Gastrocnemius medialis (tissue), 4 donors: ENCODE measurements around the gene FAM193B. TPM values are rescaled to one million over a fixed set of nuclear protein-coding genes. Genes with fewer than 3 reads are reported as not detected.
A peak's percentile ranks its signal among the peaks of the same experiment; 100 is the strongest.
"Not testable (repeated sequence)": the region's sequence is repeated elsewhere in the genome, so short reads cannot be mapped to it uniquely, and the experiment has no call there.

ENCODE experiments used
- ATAC-seq, 2 donors: fragments of 150-250 bp; one replicate each; pipeline ENCODE4 v1.9.1; 2016
- DNase-seq, 2 donors: peaks; one replicate each; pipeline ENCODE4 v3.0.0-alpha.2; 2019
- H3K27ac ChIP-seq, 4 donors: fragments of 200-600 bp; sonication (generic); 1 replicate in 1 of 4; 2 replicates in 3 of 4; pipeline ENCODE4 v1.5.1; 2016 to 2018; ENCODE audit warnings: mild to moderate bottlenecking in 2 of 4, moderate library complexity in 1 of 4
- H3K27me3 ChIP-seq, 3 donors: fragments of 200-600 bp; sonication (generic) in 2 of 3; 1 replicate in 1 of 3; 2 replicates in 2 of 3; pipeline versions ENCODE4 v1.5.1 to v1.6.0; 2016 to 2019; ENCODE audit warnings: mild to moderate bottlenecking in 1 of 3, moderate library complexity in 1 of 3
- H3K36me3 ChIP-seq, 2 donors: fragments of 200-600 bp; sonication (generic) in 1 of 2; one replicate each; pipeline ENCODE4 v1.5.1; 2017 to 2018
- H3K4me1 ChIP-seq, 2 donors: fragments of 200-600 bp; sonication (generic) in 1 of 2; one replicate each; pipeline ENCODE4 v1.5.1; 2016 to 2017; ENCODE audit warnings: mild to moderate bottlenecking in 2 of 2
- H3K4me3 ChIP-seq, 4 donors: fragments of 200-600 bp; sonication (generic) in 3 of 4; 1 replicate in 1 of 4; 2 replicates in 3 of 4; pipeline ENCODE4 v1.5.1; 2016 to 2019; ENCODE audit warnings: mild to moderate bottlenecking in 2 of 4
- H3K9me3 ChIP-seq, 3 donors: fragments of 200-600 bp; sonication (generic) in 2 of 3; 1 replicate in 1 of 3; 2 replicates in 2 of 3; pipeline ENCODE4 v1.5.1; 2016 to 2019
- CTCF ChIP-seq, 5 experiments: fragments of 450-650 bp in 3 of 5; fragments of 200-600 bp in 2 of 5; sonication (generic) in 2 of 5; IDR thresholded peaks in 4 of 5; conservative IDR thresholded peaks in 1 of 5; 1 replicate in 4 of 5; 2 replicates in 1 of 5; pipeline ENCODE4 v1.5.1; 2016 to 2019; ENCODE audit warnings: antibody characterized with exemption in 5 of 5, mild to moderate bottlenecking in 3 of 5, moderate library complexity in 3 of 5
- POLR2A ChIP-seq, 2 donors: fragments of 450-650 bp; IDR thresholded peaks; one replicate each; pipeline ENCODE4 v1.6.1; 2017; ENCODE audit warnings: antibody characterized with exemption in 2 of 2, mild to moderate bottlenecking in 2 of 2, moderate library complexity in 2 of 2
- in situ Hi-C, 4 donors: fragments of 200-750 bp; cut with MboI; loops; one replicate each; pipeline versions ENCODE4 v1.15.0 to v1.8.0; 2017; ENCODE audit warnings: low sequenced_read_pairs in 4 of 4
- intact Hi-C: fragments of 100-400 bp; cut with DNase I; formaldehyde crosslinking; loops from one replicate; pipeline ENCODE4 v1.15.1; 2023; ENCODE audit warnings: low total_unique reads
- total RNA-seq, 4 donors: library from RNA; depleted of rRNA; stranded (reverse); fragments of >200 nt; gene quantifications; one replicate each; pipeline versions ENCODE4 v1.1.0 to v1.2.3, GENCODE V29; 2016

The FAM193B gene
- total RNA-seq, 4 donors from 2014 or later = 13.2 to 21.3 (median 16.6) TPM

- ATAC-seq = no peak
Observed at GRCh38 chr5:177569894-177570293, 15.5 kb upstream of the FAM193B start.

DNA sequence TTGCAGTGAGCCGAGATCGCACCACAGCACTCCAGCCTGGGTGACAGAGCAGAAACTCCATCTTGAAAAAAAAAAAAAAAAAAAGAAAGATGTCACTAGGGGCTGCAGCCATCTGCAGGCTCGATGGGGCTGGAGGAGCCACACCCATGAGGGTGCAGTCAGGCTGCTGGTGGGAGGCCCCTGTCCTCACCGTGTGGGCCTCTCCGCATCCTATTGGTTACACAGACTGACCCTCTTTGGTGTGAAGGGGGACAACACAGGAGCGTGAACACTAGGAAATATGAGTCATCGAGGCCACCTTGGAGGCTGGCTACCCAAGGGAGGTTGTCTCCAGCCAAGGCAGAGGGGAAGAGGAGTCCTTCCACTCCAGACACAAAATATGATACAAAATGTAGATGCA lies 14.0 kb upstream of the FAM193B start:
- DNase-seq = no peak
- no peaks in the 10 kb centered on the region for H3K4me1 ChIP-seq

More at GRCh38 chr5:177569894-177570293, 15.5 kb upstream of the FAM193B start:
- H3K27ac ChIP-seq = no peak overlapping the region
- DNase-seq = no peak
- no peak overlapping the region for H3K4me3 ChIP-seq
- H3K9me3 ChIP-seq = no peaks in the 10 kb centered on the region
- no peaks in the 10 kb centered on the region for H3K36me3 ChIP-seq
- H3K27me3 ChIP-seq = no peaks in the 10 kb centered on the region
- H3K4me1 ChIP-seq = no peaks in the 10 kb centered on the region
- in situ Hi-C loops (no loop called here), intact Hi-C loops (loop anchor here (5.0 kb wide), 1 partner anchor 1452 kb away; the partner anchor contains the start of gene ZNF879)
- TF ChIP-seq POLR2A (IDR thresholded peaks at IDR 0.05) (no peak), CTCF (IDR thresholded peaks at IDR 0.05 in 4 of 5, conservative IDR thresholded peaks at IDR 0.05 in 1 of 5) (no peak)

GRCh38 chr5:177565046-177565445 lies 10.7 kb upstream of the FAM193B start:
- in situ Hi-C loops = no loop called here
- intact Hi-C loops = no loop called here

More for the DNA sequence above, 14.0 kb upstream of the FAM193B start:
- H3K4me3 ChIP-seq = no peak overlapping the region
- in situ Hi-C loops (no loop called here), intact Hi-C loops (no loop called here)
- H3K36me3 ChIP-seq = no peaks in the 10 kb centered on the region
- H3K27ac ChIP-seq = no peak overlapping the region
- ATAC-seq = no peak
- H3K27me3 ChIP-seq = no peaks in the 10 kb centered on the region
- no peak for TF ChIP-seq POLR2A (IDR thresholded peaks at IDR 0.05)
- no peak for TF ChIP-seq CTCF (IDR thresholded peaks at IDR 0.05 in 4 of 5, conservative IDR thresholded peaks at IDR 0.05 in 1 of 5)
- H3K9me3 ChIP-seq = no peaks in the 10 kb centered on the region

DNA sequence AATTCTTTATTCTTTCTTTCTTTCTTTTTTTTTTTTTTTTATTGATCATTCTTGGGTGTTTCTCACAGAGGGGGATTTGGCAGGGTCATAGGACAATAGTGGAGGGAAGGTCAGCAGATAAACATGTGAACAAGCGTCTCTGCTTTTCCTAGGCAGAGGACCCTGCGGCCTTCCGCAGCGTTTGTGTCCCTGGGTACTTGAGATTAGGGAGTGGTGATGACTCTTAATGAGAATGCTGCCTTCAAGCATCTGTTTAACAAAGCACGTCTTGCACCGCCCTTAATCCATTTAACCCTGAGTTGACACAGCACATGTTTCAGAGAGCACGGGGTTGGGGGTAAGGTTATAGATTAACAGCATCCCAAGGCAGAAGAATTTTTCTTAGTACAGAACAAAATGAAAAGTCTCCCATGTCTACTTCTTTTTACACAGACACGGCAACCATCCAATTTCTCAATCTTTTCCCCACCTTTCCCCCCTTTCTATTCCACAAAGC lies 5.1 kb upstream of the FAM193B start:
- ATAC-seq, intact Hi-C loops, H3K27me3 ChIP-seq, DNase-seq, in situ Hi-C loops, H3K27ac ChIP-seq, H3K4me3 ChIP-seq, H3K9me3 ChIP-seq, H3K36me3 ChIP-seq: not testable (repeated sequence)
- peaks cover 16 to 25% of the 10 kb centered on the region in 2 donors for H3K4me1 ChIP-seq

More at GRCh38 chr5:177565046-177565445, 10.7 kb upstream of the FAM193B start:
- H3K36me3 ChIP-seq = no peaks in the 10 kb centered on the region
- no peaks in the 10 kb centered on the region for H3K4me1 ChIP-seq
- no peaks in the 10 kb centered on the region for H3K27me3 ChIP-seq
- no peak for TF ChIP-seq CTCF (IDR thresholded peaks at IDR 0.05 in 4 of 5, conservative IDR thresholded peaks at IDR 0.05 in 1 of 5)
- TF ChIP-seq POLR2A (IDR thresholded peaks at IDR 0.05) = no peak
- DNase-seq (no peak), ATAC-seq (no peak)
- no peak overlapping the region for H3K27ac ChIP-seq
- H3K9me3 ChIP-seq = no peaks in the 10 kb centered on the region
- H3K4me3 ChIP-seq = no peak overlapping the region

DNA sequence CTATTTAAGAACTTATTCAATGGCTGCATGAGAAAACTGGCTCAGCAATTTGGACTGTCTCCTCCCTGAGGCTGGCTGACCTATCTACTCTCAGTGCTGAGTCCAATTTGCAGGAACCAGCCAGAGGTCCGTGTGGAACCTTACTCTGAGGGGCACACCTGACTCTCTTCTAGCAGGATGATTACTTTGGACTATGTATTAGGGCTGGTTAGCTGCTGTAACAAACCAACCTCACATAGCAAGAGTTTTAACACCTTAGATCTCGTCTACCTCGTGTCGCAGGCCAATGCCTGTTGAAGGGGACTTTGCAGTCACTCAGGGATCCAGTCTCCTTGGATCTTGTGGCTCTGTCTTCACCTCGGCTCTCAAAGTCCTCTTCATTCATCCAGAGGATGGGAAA lies 3.4 kb upstream of the FAM193B start:
- in situ Hi-C loops = no loop called here
- no peaks in the 10 kb centered on the region for H3K9me3 ChIP-seq
- H3K4me1 ChIP-seq = peaks cover 23 to 34% of the 10 kb centered on the region in 2 donors
- TF ChIP-seq CTCF (IDR thresholded peaks at IDR 0.05 in 4 of 5, conservative IDR thresholded peaks at IDR 0.05 in 1 of 5) = no peak
- intact Hi-C loops = no loop called here
- no peaks in the 10 kb centered on the region for H3K27me3 ChIP-seq
- H3K36me3 ChIP-seq = no peaks in the 10 kb centered on the region
- peak overlapping the region in 2 of 4 donors; percentile 51 to 89 for H3K27ac ChIP-seq
- no peak for ATAC-seq
- no peak for DNase-seq
- H3K4me3 ChIP-seq = no peak overlapping the region
